ENCODE results near the gene UGT1A6.

The UGT1A6 gene

DNA sequence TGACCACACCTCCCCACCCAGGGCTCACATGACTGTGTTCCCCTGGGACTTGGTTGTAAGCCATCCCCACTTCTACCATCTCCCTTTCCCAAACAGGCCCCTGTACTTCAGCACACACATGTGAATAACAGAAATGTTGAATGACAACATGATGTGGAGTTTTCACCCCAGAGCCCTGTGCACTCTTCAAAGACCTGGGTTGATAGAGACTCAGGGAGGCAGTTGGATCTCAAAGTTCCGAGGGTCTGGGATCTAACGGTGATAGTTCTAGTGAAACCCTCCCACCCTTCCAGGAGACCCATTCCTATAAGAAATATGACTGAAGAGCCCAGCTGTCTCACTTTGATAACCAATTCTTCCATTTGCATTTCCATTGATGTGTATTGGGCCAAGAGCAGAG, 85.3 kb downstream of the UGT1A6 start, which contains the start of gene MROH2A:
Gene MROH2A (plus strand): TSS at position 301 of the 400 bp plus-strand sequence. CDS start 1,029 bp downstream, outside the sequence.
- H3K9me3 ChIP-seq = peaks cover 33% of the 10 kb centered on the region
- no peaks in the 10 kb centered on the region for H3K27me3 ChIP-seq
- no peak within 1 kb of the TSS for H3K4me3 ChIP-seq
- no peak within 1 kb of the TSS for H3K27ac ChIP-seq
- H4K20me1 ChIP-seq = no peaks in the 10 kb centered on the region
- no peak for TF ChIP-seq Cebpa-rat (IDR thresholded peaks at IDR 0.05)
- no peaks in the 10 kb centered on the region for H3K4me1 ChIP-seq
- no peak within 1 kb of the TSS for H3K9ac ChIP-seq
- no peak within 1 kb of the TSS for H3K4me2 ChIP-seq
- H3K36me3 ChIP-seq = no peaks in the 10 kb centered on the region

DNA sequence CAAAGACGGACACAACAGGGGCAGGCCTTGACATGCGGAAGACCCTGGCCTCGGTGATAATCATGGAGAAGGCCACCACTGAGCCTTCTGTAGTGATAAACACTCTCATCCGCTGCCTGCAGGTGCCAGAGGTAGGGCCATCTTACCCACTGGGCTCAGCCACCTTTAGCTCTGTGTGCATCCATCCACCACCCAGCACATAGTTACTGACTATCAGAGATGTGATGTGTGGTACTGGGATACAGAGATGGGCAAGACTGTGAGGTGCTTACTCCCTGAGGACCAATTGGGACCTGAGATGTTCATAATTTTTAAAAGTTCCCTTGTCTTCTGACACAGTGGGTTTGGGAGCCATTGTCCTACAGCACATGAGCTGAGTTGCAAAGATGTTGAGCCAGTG, 87.0 kb downstream of the UGT1A6 start:
- no peaks in the 10 kb centered on the region for H3K27me3 ChIP-seq
- H3K36me3 ChIP-seq = no peaks in the 10 kb centered on the region
- H3K4me1 ChIP-seq = peaks cover 3% of the 10 kb centered on the region
- no peak overlapping the region for H3K9ac ChIP-seq
- H3K27ac ChIP-seq = no peak overlapping the region
- H3K4me2 ChIP-seq = no peak overlapping the region
- no peak for TF ChIP-seq Cebpa-rat (IDR thresholded peaks at IDR 0.05)
- no peaks in the 10 kb centered on the region for H4K20me1 ChIP-seq
- no peak overlapping the region for H3K4me3 ChIP-seq
- peaks cover 37% of the 10 kb centered on the region for H3K9me3 ChIP-seq

DNA sequence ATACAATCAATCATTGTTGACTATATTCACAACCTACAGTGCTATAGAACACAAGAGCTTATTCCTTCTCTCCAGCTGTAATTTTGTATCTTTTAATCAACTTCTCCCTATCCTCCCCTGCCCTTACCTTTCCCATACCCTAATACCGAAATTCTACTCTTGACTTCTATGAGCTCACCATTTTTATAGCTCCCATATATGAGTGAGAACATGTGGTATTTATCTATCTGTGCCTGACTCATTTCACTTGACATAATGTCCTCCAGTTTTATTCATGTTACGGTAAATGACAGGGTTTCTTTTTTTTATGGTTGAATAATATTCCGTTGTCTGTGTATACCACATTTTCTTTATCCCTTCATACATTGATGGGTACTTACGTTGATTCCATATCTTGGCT, 88.1 kb downstream of the UGT1A6 start:
- Histone ChIP-seq H3K27ac (no peak overlapping the region), H3K4me3 (no peak overlapping the region), H3K27me3 (no peaks in the 10 kb centered on the region), H3K4me2 (no peak overlapping the region), H3K36me3 (no peaks in the 10 kb centered on the region), H3K9ac (no peak overlapping the region), H3K4me1 (peaks cover 14% of the 10 kb centered on the region), H3K9me3 (peaks cover 35% of the 10 kb centered on the region), H4K20me1 (no peaks in the 10 kb centered on the region)
- no peak for TF ChIP-seq Cebpa-rat (IDR thresholded peaks at IDR 0.05)

DNA sequence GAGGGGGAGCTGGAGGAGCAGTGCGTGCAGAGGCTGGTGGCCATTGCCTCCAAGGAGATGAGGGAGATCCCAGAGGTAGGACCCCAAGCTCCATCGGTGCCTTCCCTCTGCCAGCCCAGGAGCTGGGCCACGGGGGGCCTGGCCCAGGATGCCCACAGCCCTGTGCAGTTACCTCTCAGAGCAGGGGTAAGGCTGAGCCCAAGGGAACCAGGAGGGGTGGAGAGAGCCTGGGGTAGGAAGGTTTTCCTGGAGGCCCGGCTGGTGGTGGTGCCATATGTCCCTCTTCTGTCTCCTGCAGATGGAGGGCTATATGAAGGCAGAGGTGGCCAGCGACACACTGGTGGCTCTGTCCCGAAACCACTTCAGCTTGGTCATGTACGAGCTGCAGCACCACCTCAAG, 96.9 kb downstream of the UGT1A6 start:
- no peaks in the 10 kb centered on the region for H4K20me1 ChIP-seq
- no peak overlapping the region for H3K27ac ChIP-seq
- no peak for TF ChIP-seq Cebpa-rat (IDR thresholded peaks at IDR 0.05)
- H3K36me3 ChIP-seq = no peaks in the 10 kb centered on the region
- no peak overlapping the region for H3K4me3 ChIP-seq
- peaks cover 21% of the 10 kb centered on the region for H3K9me3 ChIP-seq
- H3K4me2 ChIP-seq = no peak overlapping the region
- peaks cover 18% of the 10 kb centered on the region for H3K4me1 ChIP-seq
- H3K9ac ChIP-seq = no peak overlapping the region
- no peaks in the 10 kb centered on the region for H3K27me3 ChIP-seq

DNA sequence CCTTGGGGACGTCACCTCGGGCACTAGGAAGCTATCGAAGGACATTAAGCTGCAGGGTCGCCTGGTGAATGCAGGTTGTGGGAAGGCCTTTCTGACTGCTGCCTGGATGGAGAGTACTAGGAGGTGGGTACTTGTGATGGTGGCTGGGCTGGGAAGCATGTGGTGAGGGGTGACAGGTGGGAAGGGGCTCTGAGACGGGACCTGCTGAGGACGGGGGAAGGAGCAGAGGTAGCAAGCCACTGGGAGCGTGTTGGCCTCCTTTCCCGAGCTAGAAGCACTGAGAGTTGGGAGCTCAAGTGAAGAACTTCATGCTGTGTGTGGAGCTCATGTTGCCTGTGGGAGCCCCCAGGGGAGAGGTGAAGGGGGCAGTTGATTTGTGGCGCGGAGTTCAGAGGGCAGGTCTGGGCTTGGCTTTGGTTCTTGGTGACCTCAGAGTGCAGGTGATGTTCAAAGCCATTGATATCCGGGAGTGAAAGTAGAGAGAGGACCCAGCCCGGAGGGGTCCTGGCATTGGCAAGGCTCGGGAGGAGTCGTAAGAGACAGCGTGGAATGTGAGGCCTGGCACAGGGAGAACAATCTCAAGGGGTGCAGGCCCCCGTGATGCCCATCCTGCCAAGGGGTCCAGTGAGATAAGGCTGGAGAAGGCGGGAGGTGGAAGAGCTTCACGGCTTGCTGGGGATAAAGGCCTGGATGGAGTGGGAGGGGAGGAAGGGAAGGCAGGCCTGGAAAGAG, 98.6 kb downstream of the UGT1A6 start:
- H3K36me3 ChIP-seq = no peaks in the 10 kb centered on the region
- H3K9ac ChIP-seq = no peak overlapping the region
- H3K27ac ChIP-seq = no peak overlapping the region
- no peaks in the 10 kb centered on the region for H3K27me3 ChIP-seq
- peaks cover 8% of the 10 kb centered on the region for H3K9me3 ChIP-seq
- no peak overlapping the region for H3K4me2 ChIP-seq
- 0 out of 2 replicates have a peak, but pooled peaks cover 5% of the 10 kb centered on the region for H3K4me1 ChIP-seq
- no peak for TF ChIP-seq Cebpa-rat (IDR thresholded peaks at IDR 0.05)
- no peaks in the 10 kb centered on the region for H4K20me1 ChIP-seq
- H3K4me3 ChIP-seq = no peak overlapping the region

DNA sequence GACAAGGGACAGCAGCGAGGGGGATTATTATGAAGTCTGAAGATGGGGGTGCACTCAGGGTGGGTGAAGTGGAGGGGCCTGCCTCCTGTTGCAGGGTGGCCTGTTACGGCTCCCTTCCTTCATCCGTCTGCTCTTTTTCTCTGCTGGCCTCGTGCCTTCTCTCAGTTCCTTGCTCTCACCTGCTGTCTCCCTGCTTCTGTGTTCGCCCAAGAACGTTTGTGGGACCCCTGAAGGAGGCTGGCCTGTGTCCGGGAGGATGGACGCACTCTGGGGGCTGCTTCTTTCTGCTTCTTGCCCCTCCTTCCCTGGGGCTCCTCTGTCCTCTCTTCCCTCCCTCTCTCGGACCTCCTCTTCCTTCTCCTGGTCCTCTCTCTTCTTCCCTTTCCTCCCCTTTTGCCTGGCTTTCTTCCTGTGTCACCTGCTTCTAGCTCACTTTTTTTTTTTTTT, 99.2 kb downstream of the UGT1A6 start:
- no peaks in the 10 kb centered on the region for H3K27me3 ChIP-seq
- no peak for TF ChIP-seq Cebpa-rat (IDR thresholded peaks at IDR 0.05)
- H4K20me1 ChIP-seq = no peaks in the 10 kb centered on the region
- peaks cover 2% of the 10 kb centered on the region for H3K9me3 ChIP-seq
- H3K4me3 ChIP-seq = no peak overlapping the region
- H3K4me2 ChIP-seq = no peak overlapping the region
- H3K36me3 ChIP-seq = no peaks in the 10 kb centered on the region
- no peak overlapping the region for H3K27ac ChIP-seq
- H3K4me1 ChIP-seq = 0 out of 2 replicates have a peak, but pooled peaks cover 5% of the 10 kb centered on the region
- no peak overlapping the region for H3K9ac ChIP-seq

DNA sequence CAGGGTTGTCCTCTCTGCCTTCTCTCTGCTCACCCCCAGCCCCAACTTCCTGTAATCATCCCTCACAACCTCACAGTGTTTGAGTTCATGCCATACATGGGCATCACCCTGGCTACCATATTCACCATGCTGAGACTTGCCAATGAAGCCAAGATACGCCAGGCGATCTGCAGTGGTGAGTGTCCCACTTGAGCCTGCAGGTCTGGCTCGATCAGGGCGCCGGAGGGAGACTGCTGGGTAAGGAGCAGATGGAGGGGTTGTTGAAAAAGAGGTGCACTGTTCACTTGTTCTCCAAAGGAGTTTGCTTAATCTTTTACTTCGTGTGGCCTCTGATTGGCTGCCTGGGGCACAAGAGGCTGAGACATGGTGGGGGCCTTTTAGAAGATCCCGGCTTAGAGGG, 100.0 kb downstream of the UGT1A6 start:
- no peaks in the 10 kb centered on the region for H4K20me1 ChIP-seq
- H3K4me3 ChIP-seq = no peak overlapping the region
- H3K36me3 ChIP-seq = no peaks in the 10 kb centered on the region
- no peak overlapping the region for H3K9ac ChIP-seq
- no peak overlapping the region for H3K27ac ChIP-seq
- no peak overlapping the region for H3K4me2 ChIP-seq
- H3K4me1 ChIP-seq = 0 out of 2 replicates have a peak, but pooled peaks cover 5% of the 10 kb centered on the region
- H3K9me3 ChIP-seq = no peaks in the 10 kb centered on the region; the same call in 1 of the 2 replicates
- TF ChIP-seq Cebpa-rat (IDR thresholded peaks at IDR 0.05) = no peak
- H3K27me3 ChIP-seq = no peaks in the 10 kb centered on the region

DNA sequence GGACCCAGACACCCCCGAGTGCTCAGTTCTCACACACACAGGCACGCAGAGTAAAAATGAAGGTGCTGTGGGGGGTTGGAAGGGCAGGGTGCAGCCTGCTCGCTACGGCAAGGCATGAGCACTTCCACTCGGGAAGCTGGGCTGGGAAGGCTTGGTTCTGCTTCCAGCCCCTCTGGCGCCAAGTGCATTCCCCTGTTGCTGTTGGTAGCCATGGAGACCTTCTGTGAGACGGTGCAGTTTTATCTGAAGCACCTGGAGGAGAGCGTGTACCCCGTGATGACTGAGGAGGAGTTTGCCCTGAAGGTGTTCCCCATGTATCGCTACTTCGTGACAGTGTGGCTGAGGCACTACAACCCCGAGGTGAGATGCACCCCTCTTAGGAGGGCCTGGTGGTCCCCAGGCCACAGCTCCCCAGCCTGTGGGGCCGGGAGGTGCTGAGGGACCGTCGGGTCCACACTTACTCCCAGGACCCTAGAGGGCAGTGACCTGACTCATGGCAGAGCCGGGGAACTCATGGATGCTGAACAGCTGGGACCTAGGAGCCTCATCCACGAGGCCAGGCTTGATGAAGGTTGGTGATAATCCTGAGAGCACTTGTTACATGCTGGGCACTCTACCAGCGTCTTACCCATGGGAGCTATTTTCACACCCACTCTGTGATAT, 100.9 kb downstream of the UGT1A6 start:
- Histone ChIP-seq H3K36me3 (no peaks in the 10 kb centered on the region), H3K9me3 (no peaks in the 10 kb centered on the region; the same call in 1 of the 2 replicates), H4K20me1 (no peaks in the 10 kb centered on the region), H3K27me3 (no peaks in the 10 kb centered on the region), H3K4me2 (no peak overlapping the region), H3K27ac (no peak overlapping the region), H3K4me3 (no peak overlapping the region), H3K4me1 (0 out of 2 replicates have a peak, but pooled peaks cover 5% of the 10 kb centered on the region), H3K9ac (no peak overlapping the region)
- no peak for TF ChIP-seq Cebpa-rat (IDR thresholded peaks at IDR 0.05)

DNA sequence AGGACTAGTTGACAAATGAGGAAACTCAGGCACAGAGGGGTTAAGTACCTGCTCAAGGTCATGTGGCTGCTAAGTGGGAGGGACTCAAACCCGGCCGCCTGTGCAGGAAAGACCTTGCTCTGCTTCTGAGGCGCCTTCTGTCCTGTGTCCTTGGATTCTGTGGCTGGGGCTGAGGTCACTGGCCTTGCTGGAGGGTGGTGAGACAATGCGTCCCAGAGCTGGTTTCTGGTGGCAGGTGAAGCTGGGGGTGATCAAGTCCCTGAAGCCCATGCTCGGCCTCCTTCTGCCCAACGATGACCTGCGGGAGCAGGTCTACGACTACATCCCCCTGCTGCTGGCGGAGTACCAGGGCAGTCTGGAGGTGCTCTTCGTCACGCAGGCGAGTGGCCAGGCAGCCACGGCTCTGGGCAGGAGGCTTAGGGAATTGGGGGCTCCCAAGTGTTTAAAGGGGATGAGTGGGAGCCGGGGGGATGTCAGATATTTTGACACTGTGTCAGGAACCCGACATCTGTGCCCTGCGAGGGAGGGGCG, 101.5 kb downstream of the UGT1A6 start:
- Histone ChIP-seq H3K4me3 (no peak overlapping the region), H3K4me2 (no peak overlapping the region), H3K27ac (no peak overlapping the region), H3K27me3 (no peaks in the 10 kb centered on the region), H3K9me3 (no peaks in the 10 kb centered on the region; the same call in 1 of the 2 replicates), H3K4me1 (0 out of 2 replicates have a peak, but pooled peaks cover 5% of the 10 kb centered on the region), H4K20me1 (no peaks in the 10 kb centered on the region), H3K9ac (no peak overlapping the region), H3K36me3 (no peaks in the 10 kb centered on the region)
- no peak for TF ChIP-seq Cebpa-rat (IDR thresholded peaks at IDR 0.05)

DNA sequence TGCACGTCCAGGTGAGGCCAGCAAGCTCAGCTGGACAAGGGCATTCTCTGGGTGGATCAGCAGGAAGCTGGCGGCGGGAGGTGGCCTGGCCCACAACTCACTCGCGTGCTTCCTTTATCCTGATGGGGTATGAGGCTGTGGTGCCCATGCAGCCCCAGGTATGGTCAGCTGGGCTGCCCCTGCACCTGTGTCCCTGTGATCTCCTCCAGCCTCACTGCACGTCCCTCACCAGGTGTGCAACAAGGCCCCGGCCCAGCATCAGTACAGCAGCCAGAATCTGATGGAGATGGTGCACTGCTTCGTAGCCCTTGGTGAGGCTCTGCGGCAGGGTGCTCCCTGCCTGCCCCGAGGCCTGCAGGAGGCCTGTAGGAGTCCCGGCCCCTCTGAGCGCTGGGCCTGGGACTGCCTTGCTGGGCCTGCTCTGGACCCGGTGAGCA, 103.1 kb downstream of the UGT1A6 start:
- Histone ChIP-seq H3K4me1 (no peaks in the 10 kb centered on the region), H3K4me3 (no peak overlapping the region), H3K27ac (no peak overlapping the region), H3K9me3 (no peaks in the 10 kb centered on the region; the same call in 1 of the 2 replicates), H3K36me3 (no peaks in the 10 kb centered on the region), H3K4me2 (no peak overlapping the region), H4K20me1 (no peaks in the 10 kb centered on the region), H3K27me3 (no peaks in the 10 kb centered on the region), H3K9ac (no peak overlapping the region)
- no peak for TF ChIP-seq Cebpa-rat (IDR thresholded peaks at IDR 0.05)
